Stimulated activated CD8-positive, alpha-beta memory T cell treated with anti-CD3 and anti-CD28 coated beads, Interleukin-4, amount 100 ng/mL, for 48 hours (primary cell): ENCODE data around the gene NEDD1.
A peak's percentile ranks its signal among the peaks of the same experiment; 100 is the strongest.

Source experiments
- DNase-seq: peaks from one replicate; pipeline ENCODE4 v3.0.0-alpha.2; 2020

NEDD1 gene

DNA sequence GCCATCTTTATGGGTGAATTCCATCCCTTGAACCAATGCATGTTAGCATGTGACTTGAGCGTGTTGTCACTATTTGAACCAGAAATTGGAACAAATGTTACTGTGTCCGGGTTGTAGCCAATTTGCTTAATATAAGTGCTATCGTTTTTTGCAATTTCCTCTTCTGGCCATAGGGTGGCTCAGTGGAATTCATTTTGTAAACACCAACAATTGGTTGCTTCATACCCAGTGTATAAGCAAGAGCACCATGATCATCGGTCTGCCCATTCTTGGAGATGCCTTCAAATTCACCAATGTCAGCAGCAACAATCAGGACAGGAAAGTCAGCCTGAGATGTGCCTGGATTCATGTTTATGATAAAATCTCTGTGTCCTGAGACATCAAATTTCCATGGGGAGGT lies 5.0 kb upstream of the NEDD1 start:
- no peak for DNase-seq

DNA sequence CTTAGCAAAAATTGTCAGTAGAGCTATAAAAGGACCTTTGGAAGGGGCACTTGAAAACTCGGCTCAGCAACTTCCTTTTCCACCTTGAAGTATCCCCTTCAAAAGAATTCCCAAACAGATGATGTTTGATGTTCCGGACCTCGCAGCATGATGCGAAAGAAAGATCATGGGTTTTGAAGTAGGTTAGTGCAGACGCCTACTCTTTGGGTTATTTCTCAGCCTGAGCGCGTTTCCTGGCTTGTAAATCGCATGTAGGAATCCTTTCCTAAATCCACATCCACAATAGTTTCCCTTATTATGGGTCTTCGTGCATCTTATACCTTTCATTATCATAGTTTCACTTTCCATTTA lies 584 bp upstream of the NEDD1 start:
- DNase-seq = no peak

DNA sequence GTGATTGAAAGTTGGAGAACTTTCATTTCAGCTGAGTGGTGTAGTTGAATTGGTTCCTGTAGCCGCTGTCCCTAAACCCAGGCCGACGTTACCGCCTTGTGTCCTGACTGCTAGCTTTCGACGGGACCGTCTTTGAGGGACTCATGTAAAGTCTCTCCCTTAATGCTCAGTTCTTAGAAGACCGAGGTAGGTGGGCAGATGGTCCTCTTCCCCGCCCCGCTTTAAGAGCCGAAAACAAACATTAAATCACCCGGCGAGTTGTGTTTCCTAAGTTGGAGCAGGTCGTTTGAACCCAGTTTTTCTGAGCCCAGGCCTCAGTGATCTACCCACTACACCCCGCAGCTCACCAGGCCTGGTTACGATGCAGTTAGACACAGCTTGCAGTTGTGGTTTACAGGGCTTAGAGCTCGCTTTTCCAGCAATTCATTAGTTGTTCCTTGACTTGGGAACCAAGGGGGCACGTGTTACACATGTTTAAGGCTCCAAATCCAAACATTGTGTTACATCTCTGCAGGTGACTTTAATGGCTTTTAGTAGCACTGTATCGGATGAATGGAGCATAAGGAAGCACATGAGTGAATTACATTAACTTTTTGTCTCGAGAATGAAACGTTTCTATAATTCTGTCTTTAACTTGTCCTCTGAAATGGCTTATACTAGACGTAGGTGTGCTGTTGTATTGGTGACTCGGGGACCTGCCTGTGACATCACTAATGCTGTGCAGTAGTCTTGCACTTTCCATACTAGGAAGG lies 790 bp downstream of the NEDD1 start:
- DNase-seq = peak; percentile 39

DNA sequence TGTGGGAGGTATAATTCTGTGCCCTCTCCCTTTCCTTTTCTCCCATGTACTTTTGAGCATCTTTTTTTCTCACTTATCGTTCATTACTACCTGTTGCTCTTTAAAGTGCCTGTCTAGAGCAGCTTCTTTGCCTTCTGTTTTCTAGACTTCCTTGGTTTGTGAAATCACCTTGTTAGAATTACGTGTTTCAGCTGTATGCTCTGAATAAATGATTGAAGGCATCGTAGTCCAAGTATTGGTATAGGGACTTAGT lies 1.3 kb downstream of the NEDD1 start:
- DNase-seq = no peak

DNA sequence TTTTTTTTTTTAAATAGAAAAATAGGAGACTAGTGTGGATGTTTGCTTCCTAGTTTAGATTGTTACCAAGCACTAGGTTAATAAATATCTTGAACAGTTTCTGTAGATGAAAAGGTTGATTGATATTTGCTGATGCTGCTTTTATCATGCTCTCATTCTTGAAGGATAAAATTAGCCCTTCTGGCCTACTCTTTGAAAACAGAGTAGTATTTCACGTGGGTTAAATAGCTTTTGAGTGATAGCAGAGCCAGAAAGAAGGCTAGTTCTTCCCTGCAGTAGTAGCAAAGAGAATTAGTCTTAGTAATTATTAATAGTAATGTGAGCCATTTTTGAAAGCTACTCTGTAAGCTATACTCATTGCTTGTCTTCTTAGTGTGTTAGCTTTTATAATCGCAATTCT lies 5.2 kb downstream of the NEDD1 start:
- no peak for DNase-seq

DNA sequence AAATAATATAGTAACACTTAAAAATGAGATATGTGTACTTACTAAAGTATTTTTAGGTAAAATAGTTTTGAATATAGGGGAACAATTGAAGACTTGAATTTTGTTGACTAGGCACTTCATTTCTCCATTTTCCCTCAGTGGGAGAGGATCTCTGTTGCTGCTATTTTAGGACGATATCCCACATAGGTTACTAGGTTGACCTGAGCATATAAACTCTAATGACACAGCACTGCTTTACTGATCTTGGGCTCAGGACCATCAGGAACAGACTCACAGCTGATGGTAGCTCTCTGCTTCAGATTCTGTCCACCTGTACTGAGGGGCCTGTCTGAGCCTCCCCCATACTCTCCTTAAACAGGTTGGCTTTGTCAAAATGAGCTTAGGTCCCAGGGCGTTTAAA lies 5.9 kb downstream of the NEDD1 start:
- no peak for DNase-seq

DNA sequence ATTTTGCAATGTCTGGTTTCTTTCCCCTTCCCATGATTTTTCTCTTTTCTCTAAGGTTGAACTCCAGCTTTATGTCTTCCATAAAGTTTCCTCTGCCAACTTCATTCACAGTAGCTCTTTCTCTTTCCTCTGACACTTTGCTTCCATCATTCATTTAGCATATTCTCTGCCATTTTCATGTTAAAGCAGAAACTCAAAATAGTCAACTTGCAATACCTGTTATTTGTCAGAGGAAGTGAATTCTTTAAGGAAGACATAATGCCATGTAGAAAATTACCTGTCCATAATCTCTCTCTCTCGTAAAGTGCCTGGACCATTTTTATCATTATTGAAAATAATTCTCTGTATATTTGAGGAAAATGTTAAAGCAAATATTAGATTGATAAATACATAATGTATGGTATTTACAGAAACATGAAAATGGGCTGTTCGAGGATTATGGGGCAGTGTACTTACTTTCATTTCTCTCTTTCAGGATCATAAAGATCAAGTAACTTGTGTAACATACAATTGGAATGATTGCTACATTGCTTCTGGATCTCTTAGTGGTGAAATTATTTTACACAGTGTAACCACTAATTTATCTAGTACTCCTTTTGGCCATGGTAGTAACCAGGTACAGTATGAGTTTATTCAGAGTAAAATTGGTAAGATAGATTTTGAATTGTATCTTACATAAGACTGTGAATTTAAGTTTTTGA lies 12.6 kb downstream of the NEDD1 start:
- DNase-seq = no peak

DNA sequence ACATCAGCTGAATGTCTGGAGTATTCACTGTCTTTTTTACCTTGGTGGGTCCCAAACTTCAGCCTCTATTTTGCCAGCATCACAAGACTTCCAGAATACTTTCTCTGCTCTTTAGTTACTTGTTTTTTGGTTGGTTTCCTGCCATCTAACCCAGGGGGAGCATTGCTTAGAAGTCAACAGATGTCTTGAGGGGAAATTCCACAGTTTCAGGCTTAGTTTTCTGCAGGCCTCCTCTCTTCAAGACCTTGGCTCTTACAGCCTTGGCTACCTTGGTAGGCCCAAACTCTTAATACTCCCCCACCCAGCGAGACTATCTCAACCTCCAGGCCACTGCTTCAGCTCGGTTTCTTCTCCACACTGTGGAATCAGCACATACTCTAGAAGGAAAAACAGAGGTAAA lies 41.7 kb downstream of the NEDD1 start:
- DNase-seq = no peak

DNA sequence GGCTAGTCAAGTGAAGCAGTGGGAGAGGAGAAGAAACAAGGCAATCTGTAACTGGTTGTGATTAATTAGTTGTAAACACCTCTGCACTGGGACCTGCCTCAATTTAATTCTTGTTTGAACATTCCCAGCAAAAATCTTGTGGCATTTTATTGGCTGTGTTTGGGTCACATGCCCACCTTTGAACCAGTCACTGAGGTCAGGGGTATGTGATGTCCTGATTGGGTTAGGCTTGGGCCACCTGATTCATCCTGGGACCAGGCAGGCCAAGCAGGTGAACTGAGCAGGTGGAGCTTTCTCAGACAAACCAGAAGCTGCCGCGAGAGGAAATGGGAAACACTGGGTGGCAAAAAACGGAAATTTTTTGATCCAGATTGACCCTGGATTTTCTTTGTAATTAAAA lies 72.5 kb downstream of the NEDD1 start:
- DNase-seq = no peak

DNA sequence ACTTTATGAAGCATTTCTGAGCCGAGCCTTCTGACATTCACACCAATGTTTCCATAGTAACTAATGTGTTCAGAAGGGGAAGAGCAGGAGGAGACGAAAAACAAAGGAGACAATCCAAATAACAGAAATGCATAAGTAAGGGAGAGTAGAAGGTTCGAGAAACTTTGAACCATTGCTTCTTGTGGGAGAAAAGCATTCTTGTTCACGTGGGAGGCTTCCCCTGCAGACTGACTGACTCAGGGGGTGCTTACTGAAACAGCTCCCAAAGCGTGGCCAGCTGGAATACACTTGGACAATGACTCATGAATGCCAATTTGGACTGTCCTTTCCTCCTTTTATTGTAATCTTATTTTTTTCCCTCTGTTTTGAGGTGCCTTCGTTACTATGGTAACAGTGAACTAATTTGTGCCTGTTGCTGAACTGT lies 73.9 kb downstream of the NEDD1 start:
- no peak for DNase-seq

DNA sequence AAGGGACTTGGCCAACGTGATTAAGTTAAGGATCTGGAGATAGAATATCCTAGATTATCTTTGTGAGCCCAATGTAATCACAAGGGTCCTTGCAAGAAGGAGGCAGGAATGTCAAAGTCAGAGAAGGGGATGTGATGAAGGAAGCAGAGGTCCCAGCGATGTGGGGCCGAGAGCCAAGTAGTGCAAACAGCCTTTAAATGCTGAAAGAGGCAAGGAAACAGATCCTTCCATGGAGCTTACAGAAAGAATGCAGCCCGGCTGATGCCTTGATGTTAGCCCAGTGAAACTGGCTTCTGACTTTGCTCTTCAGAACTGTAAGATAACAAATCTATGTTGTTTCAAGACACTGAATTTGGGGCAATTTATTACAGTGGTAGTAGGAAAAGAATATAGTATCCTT lies 74.9 kb downstream of the NEDD1 start:
- no peak for DNase-seq

DNA sequence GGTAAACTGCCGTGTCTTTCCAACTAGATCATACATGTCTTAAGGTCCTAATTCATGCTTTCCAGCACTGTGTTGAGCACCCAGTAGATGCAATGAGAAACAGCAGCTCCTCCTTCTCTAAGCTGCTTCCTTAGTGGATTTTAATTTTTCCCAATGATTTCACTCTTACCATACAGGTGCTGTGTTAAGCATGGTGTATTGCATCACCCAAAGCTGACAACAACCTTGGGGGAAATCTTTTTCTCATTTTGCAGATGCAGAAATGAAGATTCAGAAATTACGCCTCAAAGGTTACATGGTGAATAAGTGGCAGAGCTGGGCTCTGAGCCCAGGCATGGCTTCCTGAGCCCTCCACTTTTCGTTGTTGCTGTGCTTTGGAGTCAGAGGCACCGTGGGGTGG lies 75.6 kb downstream of the NEDD1 start:
- no peak for DNase-seq

DNA sequence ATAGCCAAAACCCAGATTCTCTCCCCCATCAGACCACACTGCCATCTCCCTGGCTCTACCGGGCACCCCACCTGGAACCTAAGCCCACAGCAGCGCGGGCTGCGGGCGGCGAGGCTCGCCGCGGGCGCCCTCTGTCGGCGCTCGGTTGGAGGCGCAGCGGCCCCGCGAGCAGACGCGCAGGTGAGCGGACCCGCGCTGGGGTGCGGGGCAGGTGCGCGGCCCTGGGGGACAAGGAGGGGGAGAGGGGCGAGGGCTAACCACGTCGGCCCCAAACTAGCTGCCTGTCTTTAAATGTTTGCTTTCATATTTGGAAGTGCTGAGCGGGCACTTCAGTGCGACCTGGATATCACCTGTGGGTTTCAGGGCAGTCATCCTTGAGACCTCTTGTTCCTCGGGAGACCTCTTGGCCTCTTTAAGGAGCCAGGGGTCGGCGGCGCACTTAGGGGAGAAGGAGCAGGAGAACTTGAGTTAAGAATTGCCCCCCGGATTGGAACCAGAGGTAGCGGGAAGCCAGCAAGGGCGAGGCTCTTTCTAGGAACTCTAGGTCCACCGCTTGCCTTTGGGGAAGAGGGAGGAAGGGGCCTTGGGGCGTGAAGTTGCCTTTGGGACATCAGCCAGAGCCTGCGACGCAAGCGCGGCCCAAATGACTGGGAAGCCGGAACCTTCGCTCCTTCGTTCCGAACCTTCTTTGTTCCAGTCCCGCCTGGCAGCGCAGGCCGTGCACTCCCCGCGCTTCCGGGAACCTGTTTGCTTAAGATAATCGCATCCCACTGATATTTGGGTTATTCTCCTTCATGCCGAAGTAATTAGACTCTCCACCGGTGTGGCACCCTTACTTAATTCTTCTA lies 78.7 kb downstream of the NEDD1 start:
- peak; percentile 56 for DNase-seq

DNA sequence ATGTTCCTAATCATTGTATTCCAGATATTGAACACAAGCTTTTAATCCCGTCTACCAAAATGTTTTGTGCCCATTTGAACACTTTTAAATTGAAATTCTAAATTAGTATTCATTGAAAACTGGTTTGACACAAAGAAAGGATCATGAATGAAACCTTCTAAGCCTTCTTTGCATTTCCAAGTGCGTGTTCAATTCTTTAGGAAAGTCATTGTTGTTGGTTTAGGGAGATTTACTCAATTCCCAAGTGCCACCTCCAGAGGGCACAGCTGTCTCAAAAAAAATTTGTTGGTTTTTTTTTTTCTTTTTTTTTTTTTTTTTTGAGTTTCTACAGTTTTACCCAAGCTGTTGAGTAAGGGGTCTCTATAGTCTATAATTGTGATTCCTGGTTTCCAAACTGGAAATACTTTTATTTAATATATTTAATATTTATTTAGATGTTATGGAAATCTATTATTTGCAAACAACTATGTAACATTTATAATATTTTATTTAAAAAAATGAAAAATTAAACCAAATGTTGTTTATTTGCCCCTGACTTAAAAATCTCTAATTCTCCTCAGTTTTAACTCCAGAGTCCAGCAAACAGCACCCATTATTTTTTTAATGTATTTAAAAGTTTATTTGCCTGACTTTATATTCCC lies 79.9 kb downstream of the NEDD1 start:
- DNase-seq = peak; percentile 27

DNA sequence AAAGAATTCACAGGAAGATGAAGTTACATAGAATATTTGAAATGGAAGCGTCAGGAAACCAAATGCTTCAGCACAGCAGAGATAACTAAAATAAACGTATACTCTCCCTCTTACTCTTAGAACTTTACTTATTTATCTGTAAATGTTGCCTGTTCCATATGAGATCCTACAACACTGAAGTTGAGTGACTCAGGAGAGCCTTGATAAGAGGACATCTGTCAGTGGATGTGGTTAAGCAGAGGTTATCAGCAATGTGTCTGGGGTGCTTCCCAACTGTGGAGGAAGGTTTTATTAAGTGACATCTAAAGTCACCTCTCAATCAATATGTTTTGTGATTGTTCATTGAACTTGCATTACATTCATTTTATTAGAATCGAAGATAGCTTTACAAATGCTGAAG lies 81.9 kb downstream of the NEDD1 start:
- no peak for DNase-seq

DNA sequence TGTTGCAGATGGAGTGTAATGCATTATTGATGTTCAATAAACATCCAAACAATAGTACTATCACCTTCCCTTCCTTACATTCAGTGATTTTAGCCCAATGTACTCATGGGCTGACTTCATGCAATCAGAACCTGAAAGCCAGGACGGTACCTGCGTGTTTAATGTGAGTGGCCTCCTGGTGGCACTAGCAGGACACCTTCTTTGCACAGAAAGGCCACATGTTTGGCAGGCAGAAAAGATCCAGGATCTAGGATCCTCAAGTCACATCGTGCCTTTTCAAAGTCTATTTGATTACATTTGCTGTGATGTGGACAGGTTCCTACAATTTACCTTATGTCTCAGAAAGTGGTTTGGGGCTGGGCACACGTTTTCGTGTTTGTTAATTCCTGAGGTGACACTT lies 82.9 kb downstream of the NEDD1 start:
- DNase-seq = peak; percentile 25

DNA sequence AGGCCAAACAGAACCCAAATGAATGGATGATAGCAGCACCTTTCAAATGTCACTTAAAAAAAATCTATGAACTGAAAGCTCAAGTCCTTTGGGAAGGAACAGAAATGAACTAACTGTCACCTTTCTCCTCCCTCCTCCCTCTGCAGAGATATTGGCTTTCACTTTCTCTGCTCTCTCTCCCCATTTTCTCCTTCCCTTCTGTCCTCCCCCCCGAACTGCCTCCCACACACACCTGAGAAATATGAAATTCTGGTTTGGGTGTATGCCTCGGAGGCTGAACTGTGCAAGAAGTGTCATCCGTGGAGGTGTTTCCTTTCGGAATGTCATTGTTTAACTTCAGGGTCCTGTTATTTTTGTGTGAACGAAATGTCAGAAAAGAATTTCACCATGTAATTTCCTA lies 87.8 kb downstream of the NEDD1 start:
- no peak for DNase-seq

DNA sequence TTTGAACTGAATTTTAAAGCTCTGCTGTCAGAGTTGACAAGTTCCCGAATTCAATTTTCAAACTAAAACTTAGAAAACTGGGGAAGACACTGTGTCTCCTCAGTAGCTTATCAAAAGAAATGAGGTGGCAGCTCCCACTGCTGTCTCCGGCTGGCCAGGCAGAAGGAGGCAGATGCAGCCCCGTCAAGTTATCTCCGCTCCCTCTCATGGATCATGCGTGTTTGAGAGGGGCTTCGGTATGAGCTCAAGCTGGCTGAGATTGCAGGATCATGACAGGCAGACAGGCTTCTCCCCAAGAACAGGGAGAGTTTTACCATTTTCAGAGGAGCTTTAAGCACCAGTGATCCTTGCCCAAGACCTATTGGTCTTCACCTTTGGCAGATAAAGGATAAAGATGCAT lies 88.8 kb downstream of the NEDD1 start:
- DNase-seq = no peak

DNA sequence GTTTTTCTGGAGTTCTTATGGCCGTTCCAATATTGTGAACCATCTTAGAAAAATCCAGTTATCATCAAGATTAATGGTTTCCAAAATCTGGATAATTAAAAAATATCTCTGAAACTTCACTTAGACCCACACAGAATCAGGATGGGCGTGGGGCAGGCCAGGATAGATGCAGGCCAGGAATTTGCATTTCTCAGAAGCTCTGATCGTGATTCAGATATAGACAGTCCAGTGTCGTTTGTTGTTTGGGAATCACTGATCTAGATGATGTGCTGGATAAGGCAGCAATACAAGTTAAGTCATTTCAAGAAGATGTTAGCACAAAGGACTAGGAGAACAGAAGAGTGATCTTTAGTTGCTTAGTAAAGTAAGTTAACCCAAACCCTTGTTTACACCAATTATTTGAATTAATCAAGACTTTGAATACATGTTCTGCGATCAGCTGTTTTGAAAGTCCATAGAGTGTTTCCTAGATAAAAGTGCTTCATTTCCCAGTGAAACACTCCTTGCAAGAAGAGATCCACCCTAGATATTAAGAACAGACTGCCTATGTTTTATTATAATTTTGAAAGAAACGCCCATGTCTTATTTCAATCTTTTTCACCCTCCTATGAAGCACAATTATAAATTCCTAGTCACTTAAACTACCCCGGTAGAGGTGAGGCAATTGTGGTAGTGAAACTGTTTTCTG lies 90.9 kb downstream of the NEDD1 start:
- DNase-seq = no peak

DNA sequence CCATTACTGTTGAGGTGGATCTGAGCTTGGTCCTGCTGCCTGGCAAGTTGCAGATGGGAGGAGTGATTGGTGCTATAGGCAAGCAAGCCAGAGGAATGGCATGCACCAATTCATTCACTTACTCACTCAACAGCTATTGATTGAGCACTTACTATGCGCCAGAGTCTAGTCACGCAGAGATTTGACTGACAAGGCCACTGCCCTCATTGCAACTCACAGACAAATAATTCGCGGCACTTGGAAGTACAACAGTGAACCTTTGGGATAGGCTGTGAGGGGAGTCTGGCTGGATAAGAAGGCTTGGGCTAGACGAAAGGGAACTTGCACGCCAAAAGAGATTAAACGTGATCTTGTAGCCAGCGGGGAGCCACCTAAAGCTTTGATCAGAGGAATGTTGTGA lies 96.2 kb downstream of the NEDD1 start:
- no peak for DNase-seq
